Karpas-422 (cell line): ENCODE measurements around the gene NTNG2. TPM values are rescaled to one million over a fixed set of nuclear protein-coding genes. Genes with fewer than 3 reads are reported as not detected.

Experiments used
- DNase-seq: peaks from one replicate; pipeline ENCODE4 v3.0.0-alpha.2; 2015
- H2AFZ ChIP-seq: fragments of 200-600 bp; sonication (generic); 2 replicates; pipeline ENCODE4 v1.6.1; 2014; ENCODE audit warnings: antibody characterized with exemption, low read length, mixed read lengths
- H3K27ac ChIP-seq: fragments of 200-600 bp; sonication (generic); 2 replicates; pipeline ENCODE4 v1.5.1; 2014; ENCODE audit warnings: mild to moderate bottlenecking, low read length, moderate library complexity
- H3K27me3 ChIP-seq: fragments of 200-600 bp; sonication (generic); 2 replicates; pipeline ENCODE4 v1.6.1; 2014; ENCODE audit warnings: low read length, mixed read lengths
- H3K36me3 ChIP-seq: fragments of 200-600 bp; sonication (generic); 2 replicates; pipeline ENCODE4 v1.6.1; 2014; ENCODE audit warnings: low read length, mixed read lengths; ENCODE audit not compliant: insufficient read depth
- H3K4me1 ChIP-seq: fragments of 200-600 bp; sonication (generic); 2 replicates; pipeline ENCODE4 v1.6.1; 2014; ENCODE audit warnings: mild to moderate bottlenecking, low read length, mixed read lengths
- H3K4me2 ChIP-seq: fragments of 200-600 bp; sonication (generic); 2 replicates; pipeline ENCODE4 v1.6.1; 2014; ENCODE audit warnings: low read length, low read depth, mild to moderate bottlenecking; ENCODE audit not compliant: poor library complexity, severe bottlenecking
- H3K4me3 ChIP-seq: fragments of 200-600 bp; sonication (generic); 2 replicates; pipeline ENCODE4 v1.5.1; 2014; ENCODE audit warnings: mild to moderate bottlenecking, antibody characterized with exemption, low read length, mixed read lengths
- H3K79me2 ChIP-seq: fragments of 200-600 bp; sonication (generic); 2 replicates; pipeline ENCODE4 v1.6.1; 2014; ENCODE audit warnings: mild to moderate bottlenecking, low read length, mixed read lengths
- H3K9ac ChIP-seq: fragments of 200-600 bp; sonication (generic); 2 replicates; pipeline ENCODE4 v1.6.0; 2014; ENCODE audit warnings: low read length
- H3K9me2 ChIP-seq: fragments of 200-600 bp; sonication (generic), shearing (Covaris generic); replicated peaks from 2 replicates; pipeline ENCODE4 v1.6.0; 2014; ENCODE audit warnings: mild to moderate bottlenecking, low read length, moderate library complexity; ENCODE audit not compliant: insufficient read depth
- H3K9me3 ChIP-seq: fragments of 300-700, 200-600 bp; sonication (generic); 2 replicates; pipeline ENCODE4 v1.6.1; 2014; ENCODE audit warnings: low read length, mixed read lengths
- H4K20me1 ChIP-seq: fragments of 200-600 bp; sonication (generic); 2 replicates; pipeline ENCODE4 v1.6.1; 2014; ENCODE audit warnings: mild to moderate bottlenecking, antibody characterized with exemption, low read length, low read depth; ENCODE audit not compliant: insufficient read depth
- total RNA-seq: library from RNA; depleted of rRNA; stranded (reverse); fragments of >200 nt; shearing (Covaris generic); gene quantifications from 2 replicates; pipeline ENCODE4 v1.2.3, GENCODE V29; 2014; ENCODE audit warnings: low replicate concordance

NTNG2 gene
- total RNA-seq, 1 experiment from 2014 or later, result 2.5 TPM

DNA sequence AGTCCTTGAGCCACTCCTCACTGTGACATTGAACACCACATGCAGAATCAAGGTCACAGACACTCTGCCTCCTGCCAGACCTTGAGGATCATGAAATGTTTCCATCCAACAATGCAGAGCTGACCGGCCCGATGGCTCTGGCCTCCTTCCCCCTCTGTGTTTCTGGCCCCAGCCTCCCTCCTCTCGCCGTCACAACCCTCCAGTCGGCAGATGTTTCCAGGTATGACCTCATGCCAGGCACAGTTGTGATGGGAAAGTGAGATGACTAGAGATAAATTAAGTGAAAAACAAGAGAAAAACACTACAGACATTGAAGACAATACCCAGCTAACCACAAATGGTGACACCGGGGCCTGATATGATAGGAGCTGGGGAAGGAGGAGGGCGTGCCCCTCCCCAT, 9.8 kb downstream of the NTNG2 start:
- H3K4me3 ChIP-seq, result no peak overlapping the region
- no peaks in the 10 kb centered on the region for H3K27me3 ChIP-seq
- no peak overlapping the region for H3K4me2 ChIP-seq
- H2AFZ ChIP-seq, result no peak overlapping the region
- no peak overlapping the region for H3K27ac ChIP-seq
- no peaks in the 10 kb centered on the region for H3K36me3 ChIP-seq
- H3K4me1 ChIP-seq, result peaks cover 6% of the 10 kb centered on the region
- no peak overlapping the region for H3K9ac ChIP-seq
- H4K20me1 ChIP-seq, result no peaks in the 10 kb centered on the region
- no peak for DNase-seq
- H3K79me2 ChIP-seq, result no peaks in the 10 kb centered on the region
- H3K9me2 ChIP-seq, result no peaks in the 10 kb centered on the region
- no peaks in the 10 kb centered on the region for H3K9me3 ChIP-seq

DNA sequence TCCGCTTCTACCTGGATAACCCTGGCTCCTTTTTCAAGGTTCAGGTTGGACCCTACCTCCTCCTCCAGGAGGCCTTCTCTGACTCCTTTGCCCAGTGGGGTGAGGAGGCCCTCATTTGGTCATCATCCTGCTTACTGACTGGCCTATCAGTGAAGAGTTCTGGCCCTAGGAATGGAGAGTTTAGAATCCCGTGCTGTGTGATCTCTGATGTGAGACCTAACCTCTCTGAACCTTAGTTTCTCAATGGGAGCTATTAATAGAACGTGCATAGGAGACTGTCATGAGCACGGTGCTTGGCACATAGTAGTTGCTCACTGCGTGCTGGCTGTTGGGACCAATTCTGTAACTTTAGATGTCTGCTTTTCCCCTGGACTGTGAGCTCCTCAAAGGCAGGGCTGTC, 10.3 kb downstream of the NTNG2 start:
- Histone ChIP-seq H3K9ac (no peak overlapping the region), H3K27ac (no peak overlapping the region), H3K9me3 (no peaks in the 10 kb centered on the region), H3K4me1 (peaks cover 6% of the 10 kb centered on the region), H2AFZ (no peak overlapping the region), H3K4me3 (no peak overlapping the region), H3K27me3 (no peaks in the 10 kb centered on the region), H4K20me1 (no peaks in the 10 kb centered on the region), H3K9me2 (no peaks in the 10 kb centered on the region), H3K36me3 (no peaks in the 10 kb centered on the region), H3K4me2 (no peak overlapping the region), H3K79me2 (no peaks in the 10 kb centered on the region)
- DNase-seq, result no peak

DNA sequence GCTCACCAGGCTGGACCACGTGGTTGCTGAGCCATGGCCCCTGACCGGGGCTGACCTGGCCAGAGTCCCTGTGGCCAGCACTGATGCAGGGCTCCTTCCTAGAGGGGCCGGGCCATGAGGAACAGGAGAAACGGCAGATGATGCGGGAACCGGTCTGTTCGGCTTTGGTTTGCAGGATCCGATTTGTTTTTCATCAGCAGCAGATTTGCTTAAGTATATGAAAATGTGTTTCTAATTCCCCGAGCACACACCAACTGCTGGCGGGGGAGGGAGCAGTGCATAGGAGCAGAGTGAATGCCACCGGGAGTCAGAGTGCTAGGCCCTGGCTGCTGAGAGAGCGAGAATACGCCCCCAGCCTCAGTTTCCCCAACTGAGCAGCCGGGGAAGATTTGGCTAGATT, 13.6 kb downstream of the NTNG2 start:
- H3K4me2 ChIP-seq, result no peak overlapping the region
- no peak overlapping the region for H3K9ac ChIP-seq
- no peaks in the 10 kb centered on the region for H3K27me3 ChIP-seq
- H3K4me3 ChIP-seq, result no peak overlapping the region
- no peaks in the 10 kb centered on the region for H4K20me1 ChIP-seq
- H3K27ac ChIP-seq, result no peak overlapping the region
- H3K9me2 ChIP-seq, result no peaks in the 10 kb centered on the region
- H3K36me3 ChIP-seq, result no peaks in the 10 kb centered on the region
- no peaks in the 10 kb centered on the region for H3K9me3 ChIP-seq
- no peak for DNase-seq
- peaks cover 6% of the 10 kb centered on the region for H3K4me1 ChIP-seq
- no peaks in the 10 kb centered on the region for H3K79me2 ChIP-seq
- H2AFZ ChIP-seq, result no peak overlapping the region

DNA sequence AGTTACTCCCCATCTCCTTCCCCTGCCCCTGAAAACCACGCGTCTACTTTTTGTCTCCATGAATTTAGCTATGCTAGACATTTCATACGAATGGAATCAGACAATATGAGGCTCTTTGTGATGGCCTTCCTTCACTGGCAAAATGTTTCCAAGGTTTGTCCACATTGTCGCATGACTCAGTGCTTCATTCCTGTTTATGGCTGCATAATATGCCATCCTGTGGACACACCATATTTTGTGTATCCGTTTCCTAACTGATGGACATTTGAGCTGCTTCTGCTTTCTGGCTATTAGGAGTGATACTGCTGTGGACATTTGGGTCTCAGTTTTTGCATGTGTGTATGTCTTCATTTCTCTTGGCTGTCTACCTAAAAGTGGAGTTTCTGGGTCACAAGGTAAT, 14.5 kb downstream of the NTNG2 start:
- Histone ChIP-seq H3K9me2 (no peaks in the 10 kb centered on the region), H4K20me1 (no peaks in the 10 kb centered on the region), H3K36me3 (no peaks in the 10 kb centered on the region), H3K27ac (no peak overlapping the region), H3K79me2 (no peaks in the 10 kb centered on the region), H3K4me1 (peaks cover 6% of the 10 kb centered on the region), H3K4me3 (no peak overlapping the region), H3K9me3 (no peaks in the 10 kb centered on the region), H3K27me3 (no peaks in the 10 kb centered on the region), H2AFZ (no peak overlapping the region), H3K4me2 (no peak overlapping the region), H3K9ac (no peak overlapping the region)
- DNase-seq, result no peak

DNA sequence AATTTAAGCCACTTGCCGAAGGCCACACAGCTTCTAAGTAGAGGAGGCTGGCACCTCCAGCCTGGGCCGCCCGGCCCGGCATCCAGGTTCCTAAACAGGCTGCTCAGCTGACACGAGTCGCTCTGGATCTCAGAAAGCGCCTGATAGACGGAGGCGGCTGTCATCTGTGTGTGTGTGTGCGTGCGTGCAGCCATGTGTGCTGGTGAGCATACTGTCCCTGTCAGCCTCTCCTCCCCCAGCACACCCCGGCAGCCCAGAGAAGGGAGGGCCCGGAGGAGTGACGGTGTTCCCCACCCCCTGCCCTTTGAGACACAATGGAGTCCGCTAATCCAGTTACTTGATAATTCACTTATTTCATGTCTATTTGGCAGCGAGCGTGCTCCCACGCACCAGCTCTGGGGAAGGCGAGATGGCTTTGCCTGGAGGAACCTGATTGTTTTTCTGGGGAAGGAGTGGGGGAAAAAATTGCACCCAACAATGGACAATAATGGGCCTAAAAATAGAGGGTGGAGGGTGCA, 20.0 kb downstream of the NTNG2 start:
- Histone ChIP-seq H3K36me3 (no peaks in the 10 kb centered on the region), H3K9me3 (no peaks in the 10 kb centered on the region), H2AFZ (no peak overlapping the region), H3K79me2 (no peaks in the 10 kb centered on the region), H3K4me3 (no peak overlapping the region), H4K20me1 (no peaks in the 10 kb centered on the region), H3K9me2 (no peaks in the 10 kb centered on the region), H3K4me1 (no peaks in the 10 kb centered on the region), H3K27me3 (no peaks in the 10 kb centered on the region), H3K27ac (no peak overlapping the region), H3K9ac (no peak overlapping the region), H3K4me2 (no peak overlapping the region)
- DNase-seq, result no peak

DNA sequence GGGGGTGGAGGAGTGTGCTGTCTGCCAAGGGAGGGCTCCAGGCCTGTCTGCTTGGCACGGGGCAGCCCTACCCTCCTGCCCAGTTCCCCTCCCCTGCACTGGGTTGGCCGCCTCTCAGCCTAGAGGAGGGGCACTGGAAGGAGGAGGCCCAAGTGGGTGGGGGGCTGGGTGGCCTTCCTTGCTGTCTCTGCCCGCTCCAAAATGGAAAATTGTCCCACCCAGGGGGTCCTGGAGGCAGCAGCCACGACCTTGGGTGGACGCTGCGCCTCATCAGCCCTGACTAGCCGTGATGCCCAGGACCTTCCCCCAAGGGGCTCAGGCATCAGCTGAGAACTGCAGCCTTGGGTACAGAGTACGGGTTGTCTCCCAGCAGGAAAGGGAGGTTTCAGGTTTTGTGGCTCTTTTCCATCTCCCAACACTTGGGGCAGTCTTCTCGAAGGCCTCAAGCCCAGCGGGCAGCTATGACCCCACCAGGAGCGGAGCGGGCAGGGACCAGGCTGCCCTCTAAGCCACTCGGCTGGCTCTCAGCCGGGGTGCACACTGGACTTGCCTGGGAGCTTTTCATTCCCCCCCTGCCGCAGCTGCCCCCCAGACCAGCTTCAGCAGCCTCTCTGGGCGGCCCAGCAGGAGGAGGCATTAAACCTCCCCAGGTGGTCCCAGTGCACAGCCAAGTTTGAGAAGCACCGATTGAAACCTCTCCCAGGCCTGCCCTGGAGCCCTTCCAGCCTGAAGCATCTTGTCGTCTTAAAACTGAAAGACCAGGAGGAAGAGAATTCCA, 20.6 kb downstream of the NTNG2 start:
- H4K20me1 ChIP-seq, result no peaks in the 10 kb centered on the region
- no peak overlapping the region for H2AFZ ChIP-seq
- no peaks in the 10 kb centered on the region for H3K36me3 ChIP-seq
- no peak for DNase-seq
- no peaks in the 10 kb centered on the region for H3K79me2 ChIP-seq
- no peak overlapping the region for H3K9ac ChIP-seq
- H3K27me3 ChIP-seq, result no peaks in the 10 kb centered on the region
- H3K4me1 ChIP-seq, result no peaks in the 10 kb centered on the region
- no peaks in the 10 kb centered on the region for H3K9me3 ChIP-seq
- H3K9me2 ChIP-seq, result no peaks in the 10 kb centered on the region
- no peak overlapping the region for H3K4me3 ChIP-seq
- no peak overlapping the region for H3K4me2 ChIP-seq
- H3K27ac ChIP-seq, result no peak overlapping the region

DNA sequence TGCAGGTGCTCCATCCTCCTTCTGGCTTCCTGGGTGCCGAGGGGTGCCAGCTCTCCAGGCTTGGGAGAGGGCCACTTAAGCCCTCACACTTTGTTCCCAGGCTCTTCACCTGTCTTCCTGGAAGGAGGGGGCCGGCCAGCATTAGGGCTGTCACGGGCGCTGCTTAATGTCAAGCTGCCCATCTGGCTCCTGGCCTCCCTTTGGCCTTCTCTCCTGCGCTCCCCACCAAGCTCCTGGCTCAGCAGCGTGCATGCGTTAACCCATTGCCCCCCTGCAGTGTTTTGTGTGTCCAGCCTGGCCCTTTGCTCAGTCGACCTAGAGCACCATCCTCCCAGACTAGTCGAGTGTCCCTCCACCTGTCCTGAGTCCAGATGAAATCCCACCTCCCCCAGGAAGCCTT, 21.3 kb downstream of the NTNG2 start:
- Histone ChIP-seq H3K4me1 (no peaks in the 10 kb centered on the region), H3K9me2 (no peaks in the 10 kb centered on the region), H3K4me3 (no peak overlapping the region), H3K27ac (no peak overlapping the region), H3K4me2 (no peak overlapping the region), H3K9ac (no peak overlapping the region), H3K27me3 (no peaks in the 10 kb centered on the region), H3K79me2 (no peaks in the 10 kb centered on the region), H2AFZ (no peak overlapping the region), H3K9me3 (no peaks in the 10 kb centered on the region), H3K36me3 (no peaks in the 10 kb centered on the region), H4K20me1 (no peaks in the 10 kb centered on the region)
- DNase-seq, result no peak

DNA sequence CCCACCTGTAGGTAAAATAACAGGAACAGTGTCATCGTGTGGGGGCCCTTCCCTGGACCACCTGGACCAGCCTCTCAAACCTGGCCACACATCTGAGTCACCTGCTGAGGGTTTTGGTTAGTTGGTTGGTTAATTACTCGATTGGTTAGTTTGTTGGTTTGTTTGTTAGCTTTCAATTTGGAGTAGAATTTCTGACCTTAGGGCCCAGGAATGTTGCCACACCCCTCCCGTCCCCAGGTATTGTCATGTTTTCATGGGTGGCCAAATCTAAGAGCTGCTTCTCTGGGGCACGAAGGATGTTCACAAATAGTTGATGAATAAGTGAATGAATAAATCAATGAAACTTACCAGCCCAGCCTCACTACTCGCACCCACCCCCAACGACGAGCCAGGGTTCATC, 21.9 kb downstream of the NTNG2 start:
- Histone ChIP-seq H3K9ac (no peak overlapping the region), H3K9me3 (no peaks in the 10 kb centered on the region)
- DNase-seq, result no peak

More for the DNA sequence above, 21.9 kb downstream of the NTNG2 start:
- no peaks in the 10 kb centered on the region for H3K9me2 ChIP-seq
- no peak overlapping the region for H3K4me2 ChIP-seq
- no peak overlapping the region for H3K4me3 ChIP-seq
- H3K4me1 ChIP-seq, result no peaks in the 10 kb centered on the region
- no peaks in the 10 kb centered on the region for H3K27me3 ChIP-seq
- no peak overlapping the region for H3K27ac ChIP-seq
- H3K36me3 ChIP-seq, result no peaks in the 10 kb centered on the region
- H3K79me2 ChIP-seq, result no peaks in the 10 kb centered on the region
- no peak overlapping the region for H2AFZ ChIP-seq
- no peaks in the 10 kb centered on the region for H4K20me1 ChIP-seq
